ENCODE data around the gene KCTD15. TPM values are rescaled to one million over a fixed set of nuclear protein-coding genes. Genes with fewer than 3 reads are reported as not detected.

KCTD15 gene
- total RNA-seq, 3 donors from 2014 or later (not counting 1 experiment from before 2014, with no cell fraction given), result 0.59 to 4.7 (median 1.4) TPM

GRCh38 chr19:33800012-33800680 is 3.5 kb downstream of the KCTD15 start:
- DNase-seq (no peak), ATAC-seq (no peak)
- Mint-ChIP-seq H3K27ac (no peak overlapping the region), H3K4me3 (no peak overlapping the region), H3K27me3 (ENCODE audit: low read depth in 2 of 2) (peaks cover 7 to 19% of the 10 kb centered on the region in 2 donors), H3K4me1 (no peaks in the 10 kb centered on the region), H3K36me3 (no peaks in the 10 kb centered on the region), H3K9me3 (no peaks in the 10 kb centered on the region)
- intact Hi-C loops (cut with micrococcal nuclease), result no loop called here
- Histone ChIP-seq H3K36me3 (ENCODE audit: control insufficient read depth, insufficient read depth, low read length) (no peaks in the 10 kb centered on the region), H3K9me3 (ENCODE audit: control insufficient read depth, insufficient read depth, low read length) (no peaks in the 10 kb centered on the region), H3K27ac (ENCODE audit: low read length) (no peak overlapping the region), H3K4me1 (ENCODE audit: control insufficient read depth, insufficient read depth, low read length) (peaks cover 6% of the 10 kb centered on the region), H3K4me3 (ENCODE audit: low read length) (no peak overlapping the region), H3K27me3 (ENCODE audit: control insufficient read depth, insufficient read depth, low read length) (no peaks in the 10 kb centered on the region)
- 96% methylated on average over 15 of the region's 16 CpGs for WGBS (ENCODE audit: insufficient coverage)
- TF ChIP-seq CTCF (IDR thresholded peaks at IDR 0.05), result no peak

- Histone ChIP-seq H3K27ac (ENCODE audit: low read length) (no peak overlapping the region), H3K9me3 (ENCODE audit: control insufficient read depth, insufficient read depth, low read length) (no peaks in the 10 kb centered on the region), H3K27me3 (ENCODE audit: control insufficient read depth, insufficient read depth, low read length) (no peaks in the 10 kb centered on the region), H3K4me3 (ENCODE audit: low read length) (no peak overlapping the region), H3K36me3 (ENCODE audit: control insufficient read depth, insufficient read depth, low read length) (no peaks in the 10 kb centered on the region), H3K4me1 (ENCODE audit: control insufficient read depth, insufficient read depth, low read length) (peaks cover 9% of the 10 kb centered on the region)
- Mint-ChIP-seq H3K4me1 (peaks cover 0 to 7% of the 10 kb centered on the region in 2 donors), H3K4me3 (no peak overlapping the region), H3K27ac (no peak overlapping the region), H3K9me3 (no peaks in the 10 kb centered on the region), H3K36me3 (no peaks in the 10 kb centered on the region), H3K27me3 (ENCODE audit: low read depth in 2 of 2) (peaks cover 7 to 19% of the 10 kb centered on the region in 2 donors)
- no peak for DNase-seq
- intact Hi-C loops (cut with micrococcal nuclease), result no loop called here
- no peak for TF ChIP-seq CTCF (IDR thresholded peaks at IDR 0.05)
- WGBS (ENCODE audit: insufficient coverage), result 91% methylated on average over 5 of the region's 5 CpGs
- ATAC-seq, result no peak
Measured at GRCh38 chr19:33801411-33801810, 4.7 kb downstream of the KCTD15 start.

- intact Hi-C loops (cut with micrococcal nuclease), result no loop called here
- H3K27me3 ChIP-seq (ENCODE audit: control insufficient read depth, insufficient read depth, low read length), result no peaks in the 10 kb centered on the region
- 88% methylated on average over 10 of the region's 10 CpGs for WGBS (ENCODE audit: insufficient coverage)
- DNase-seq, result no peak
- Mint-ChIP-seq H3K4me3 (no peak overlapping the region), H3K9me3 (no peaks in the 10 kb centered on the region), H3K4me1 (peaks cover 0 to 7% of the 10 kb centered on the region in 2 donors), H3K27ac (no peak overlapping the region), H3K36me3 (no peaks in the 10 kb centered on the region), H3K27me3 (ENCODE audit: low read depth in 2 of 2) (peaks cover 7 to 19% of the 10 kb centered on the region in 2 donors)
- H3K4me3 ChIP-seq (ENCODE audit: low read length), result no peak overlapping the region
- H3K36me3 ChIP-seq (ENCODE audit: control insufficient read depth, insufficient read depth, low read length), result no peaks in the 10 kb centered on the region
- ATAC-seq, result no peak
- peaks cover 11% of the 10 kb centered on the region for H3K4me1 ChIP-seq (ENCODE audit: control insufficient read depth, insufficient read depth, low read length)
- H3K27ac ChIP-seq (ENCODE audit: low read length), result no peak overlapping the region
- TF ChIP-seq CTCF (IDR thresholded peaks at IDR 0.05), result no peak
- H3K9me3 ChIP-seq (ENCODE audit: control insufficient read depth, insufficient read depth, low read length), result no peaks in the 10 kb centered on the region
Measured at GRCh38 chr19:33802001-33802400, 5.3 kb downstream of the KCTD15 start.

- H3K4me3 Mint-ChIP-seq, result no peak overlapping the region
- H3K9me3 Mint-ChIP-seq, result no peaks in the 10 kb centered on the region
- intact Hi-C loops (cut with micrococcal nuclease), result no loop called here
- H3K4me1 ChIP-seq (ENCODE audit: control insufficient read depth, insufficient read depth, low read length), result peaks cover 5% of the 10 kb centered on the region
- DNase-seq (no peak), ATAC-seq (no peak)
- no peaks in the 10 kb centered on the region for H3K36me3 ChIP-seq (ENCODE audit: control insufficient read depth, insufficient read depth, low read length)
- H3K9me3 ChIP-seq (ENCODE audit: control insufficient read depth, insufficient read depth, low read length), result no peaks in the 10 kb centered on the region
- peaks cover 4 to 19% of the 10 kb centered on the region in 2 donors for H3K27me3 Mint-ChIP-seq (ENCODE audit: low read depth in 2 of 2)
- no CpG with 5 or more reads among the region's 1 CpG for WGBS (ENCODE audit: insufficient coverage)
- TF ChIP-seq CTCF (IDR thresholded peaks at IDR 0.05), result no peak
- peaks cover 0 to 7% of the 10 kb centered on the region in 2 donors for H3K4me1 Mint-ChIP-seq
- H3K36me3 Mint-ChIP-seq, result no peaks in the 10 kb centered on the region
- no peak overlapping the region for H3K27ac ChIP-seq (ENCODE audit: low read length)
- H3K27ac Mint-ChIP-seq, result no peak overlapping the region
- no peaks in the 10 kb centered on the region for H3K27me3 ChIP-seq (ENCODE audit: control insufficient read depth, insufficient read depth, low read length)
- no peak overlapping the region for H3K4me3 ChIP-seq (ENCODE audit: low read length)
Measured at GRCh38 chr19:33802801-33803200, 6.1 kb downstream of the KCTD15 start.
